GM12874 (cell line): Measurements from ENCODE around the gene PAQR8.

Experiments
- TF ChIP-seq, protein P1 (sequence below): IDR thresholded peaks from 2 replicates; pipeline ENCODE4 v1.5.1; 2011; ENCODE audit warnings: low read depth, mild to moderate bottlenecking, control low read depth, low read length, moderate library complexity; ENCODE audit not compliant: insufficient read depth

PAQR8 gene

DNA sequence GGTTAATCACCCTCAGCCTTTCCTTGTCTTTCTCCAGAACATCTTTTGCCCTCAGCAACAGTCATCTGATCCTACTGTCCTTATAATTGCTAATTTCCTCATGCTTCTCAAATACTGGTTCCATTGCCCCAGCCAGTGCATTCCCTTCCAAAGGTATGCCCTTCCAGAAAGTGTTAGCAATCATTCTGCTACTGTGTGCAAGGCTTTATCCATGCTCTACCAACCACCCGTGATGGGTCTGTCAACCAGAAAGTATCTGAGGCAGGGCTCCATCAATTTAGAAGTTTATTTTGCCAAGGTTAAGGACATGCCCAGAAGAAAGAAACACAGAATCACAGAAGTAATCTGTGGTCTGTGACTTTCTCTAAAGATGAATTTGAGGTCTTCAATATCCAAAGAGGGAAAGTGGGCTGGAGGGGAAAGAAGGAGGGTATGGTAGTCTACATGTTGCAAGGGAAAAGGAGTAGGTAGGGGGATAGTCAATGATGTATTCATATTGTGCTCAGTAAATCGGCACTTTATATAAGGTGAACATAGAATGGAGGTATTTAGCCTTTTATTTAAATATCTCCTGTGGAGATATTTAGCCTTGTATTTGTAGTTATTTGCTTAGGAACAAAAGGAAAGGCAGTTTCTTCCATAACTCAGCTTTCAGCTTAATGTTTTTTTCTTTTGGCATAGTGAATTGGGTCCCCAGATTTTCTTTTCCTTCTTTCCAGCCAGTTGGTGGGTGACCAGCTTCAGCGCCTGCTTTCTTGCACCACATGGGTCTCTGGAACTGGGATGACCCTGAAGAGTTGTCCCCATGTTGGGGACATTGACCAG lies 35.2 kb upstream of the PAQR8 start:
- TF ChIP-seq, protein P1, sequence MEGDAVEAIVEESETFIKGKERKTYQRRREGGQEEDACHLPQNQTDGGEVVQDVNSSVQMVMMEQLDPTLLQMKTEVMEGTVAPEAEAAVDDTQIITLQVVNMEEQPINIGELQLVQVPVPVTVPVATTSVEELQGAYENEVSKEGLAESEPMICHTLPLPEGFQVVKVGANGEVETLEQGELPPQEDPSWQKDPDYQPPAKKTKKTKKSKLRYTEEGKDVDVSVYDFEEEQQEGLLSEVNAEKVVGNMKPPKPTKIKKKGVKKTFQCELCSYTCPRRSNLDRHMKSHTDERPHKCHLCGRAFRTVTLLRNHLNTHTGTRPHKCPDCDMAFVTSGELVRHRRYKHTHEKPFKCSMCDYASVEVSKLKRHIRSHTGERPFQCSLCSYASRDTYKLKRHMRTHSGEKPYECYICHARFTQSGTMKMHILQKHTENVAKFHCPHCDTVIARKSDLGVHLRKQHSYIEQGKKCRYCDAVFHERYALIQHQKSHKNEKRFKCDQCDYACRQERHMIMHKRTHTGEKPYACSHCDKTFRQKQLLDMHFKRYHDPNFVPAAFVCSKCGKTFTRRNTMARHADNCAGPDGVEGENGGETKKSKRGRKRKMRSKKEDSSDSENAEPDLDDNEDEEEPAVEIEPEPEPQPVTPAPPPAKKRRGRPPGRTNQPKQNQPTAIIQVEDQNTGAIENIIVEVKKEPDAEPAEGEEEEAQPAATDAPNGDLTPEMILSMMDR, result no peak

DNA sequence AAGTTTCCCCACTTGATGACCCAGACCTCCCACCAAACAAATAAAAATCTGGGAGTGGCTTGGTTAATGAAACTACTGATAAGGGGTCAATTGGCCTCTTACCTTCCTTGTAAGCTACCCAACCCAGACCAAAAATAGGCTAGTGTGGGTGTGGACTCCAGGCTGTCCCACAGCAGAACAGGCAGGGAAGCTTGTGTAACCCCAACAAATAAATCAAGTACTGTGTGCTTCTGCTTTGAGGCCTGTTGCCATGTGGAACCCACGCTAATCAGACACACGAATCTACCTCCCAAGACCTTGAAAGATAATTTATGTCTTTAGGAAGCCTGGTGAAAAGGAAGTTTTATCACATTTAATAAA lies 33.7 kb upstream of the PAQR8 start:
- TF ChIP-seq, protein P1, result no peak

DNA sequence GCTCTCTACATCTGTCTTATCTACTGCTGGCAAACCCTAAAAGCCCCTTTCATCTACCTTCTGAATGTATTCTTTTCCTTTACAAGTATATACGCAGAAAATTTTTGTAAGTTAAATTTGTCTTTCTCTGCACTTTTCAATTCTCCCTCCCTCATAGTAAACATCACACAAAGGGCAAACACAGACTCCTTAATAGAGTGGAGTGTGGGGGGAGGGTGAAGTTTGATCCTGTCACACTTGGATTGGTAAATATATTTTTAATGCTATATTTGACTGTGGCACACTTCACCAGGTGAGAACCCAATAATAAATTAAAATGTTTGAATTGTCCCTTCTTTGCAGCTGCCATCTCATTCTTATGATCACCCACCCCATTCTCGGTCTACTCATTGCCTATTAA lies 33.2 kb upstream of the PAQR8 start:
- TF ChIP-seq, protein P1, result no peak

DNA sequence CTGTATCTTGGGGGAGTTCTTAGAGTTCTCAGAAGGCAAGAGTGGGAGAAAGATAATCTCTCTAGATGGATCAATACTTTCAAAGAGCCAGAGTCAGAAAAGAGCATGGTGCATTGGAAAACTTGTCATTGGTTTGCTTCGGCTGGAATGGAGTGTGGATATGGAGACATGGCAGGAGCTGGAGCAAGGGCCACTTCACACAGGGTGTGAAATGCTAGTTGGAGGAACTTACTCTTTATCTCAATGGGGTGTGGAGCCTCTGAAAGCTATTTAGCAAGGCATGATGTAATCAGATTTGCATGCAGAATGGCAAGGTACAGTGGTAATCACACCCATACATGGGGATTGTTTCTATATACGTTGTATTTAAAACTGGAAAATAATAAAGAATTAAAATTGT lies 31.5 kb upstream of the PAQR8 start:
- TF ChIP-seq, protein P1, result no peak

DNA sequence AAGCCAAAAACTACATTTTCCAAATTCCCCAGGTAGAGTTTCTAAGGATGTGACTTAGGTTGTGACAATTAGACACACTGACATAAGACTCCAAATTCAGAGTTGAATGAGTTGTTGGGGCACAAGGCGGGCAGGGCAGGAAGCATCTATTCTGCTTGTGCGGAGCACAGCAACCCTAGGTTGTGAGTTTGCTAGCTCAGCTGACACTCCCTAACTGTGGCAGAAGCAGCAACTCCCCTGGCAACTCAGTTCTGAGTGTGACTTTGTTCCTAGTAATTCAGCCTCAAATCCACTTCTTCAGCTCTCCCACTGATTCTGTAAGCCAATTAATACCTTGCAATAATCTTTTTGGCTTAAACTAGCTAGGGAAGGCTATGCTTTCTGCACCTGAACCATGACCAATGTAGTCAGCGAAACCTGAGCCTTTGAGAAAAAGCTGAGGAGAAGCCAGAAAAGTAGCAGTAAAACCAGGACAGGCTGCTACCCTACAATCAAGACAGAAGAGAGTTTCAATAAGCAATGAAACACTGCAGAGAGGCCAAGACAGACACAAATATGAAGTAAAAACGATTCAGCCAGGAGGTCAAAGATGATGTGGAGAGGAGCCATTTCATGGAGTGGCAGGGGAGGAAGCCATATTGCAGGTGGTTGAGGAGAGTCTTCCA lies 30.0 kb upstream of the PAQR8 start:
- TF ChIP-seq, protein P1, result no peak

DNA sequence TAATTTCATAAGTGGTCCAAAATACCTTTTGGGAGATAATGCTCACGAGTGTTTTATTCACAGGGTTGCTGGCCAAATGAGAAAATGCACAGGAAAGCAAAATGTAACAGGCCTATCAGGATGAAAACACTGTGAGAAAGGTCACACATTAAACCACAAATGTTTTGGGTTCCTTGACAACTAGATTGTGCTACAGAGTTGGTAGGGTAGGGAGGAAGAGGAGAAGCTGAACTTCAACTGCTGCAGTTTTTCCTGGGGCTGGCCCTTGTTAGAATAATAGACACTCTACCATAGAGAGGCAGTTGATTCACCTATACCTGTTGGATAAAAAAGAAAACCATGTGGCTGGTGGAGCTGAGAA lies 28.1 kb upstream of the PAQR8 start:
- TF ChIP-seq, protein P1, result no peak

DNA sequence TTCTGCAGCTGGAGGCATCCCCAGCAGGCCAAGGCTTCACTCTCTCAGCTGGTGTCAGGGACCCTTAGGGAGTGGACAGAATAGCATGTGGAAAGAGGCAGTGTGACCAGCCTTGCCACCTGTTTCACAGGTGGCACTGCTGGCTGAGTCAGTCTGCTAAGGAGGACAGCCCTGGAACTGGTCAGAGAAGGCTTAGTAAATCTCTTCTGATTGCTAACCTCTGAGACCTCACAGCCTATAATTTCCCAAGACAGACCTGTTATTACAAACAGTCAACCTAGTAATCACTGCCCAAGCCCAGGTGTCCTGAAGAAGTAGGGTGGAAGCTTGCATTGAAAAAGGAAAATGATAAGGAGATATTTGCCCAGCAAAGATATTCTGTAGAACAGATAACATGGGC lies 26.4 kb upstream of the PAQR8 start:
- TF ChIP-seq, protein P1, result no peak
